DND-41 (cell line): ENCODE results near the gene POT1.

ENCODE experiments used
- CTCF ChIP-seq: IDR thresholded peaks from 2 replicates; pipeline ENCODE4 v1.5.1; 2012; ENCODE audit warnings: borderline replicate concordance, low read length, moderate library complexity, mild to moderate bottlenecking; ENCODE audit not compliant: poor library complexity, severe bottlenecking; ENCODE audit errors: extremely low read depth
- EZH2 ChIP-seq: IDR thresholded peaks from 3 replicates; pipeline ENCODE4 v1.6.1; 2012; ENCODE audit warnings: borderline replicate concordance, low read depth, mild to moderate bottlenecking, moderate library complexity, low read length, inconsistent platforms; ENCODE audit not compliant: severe bottlenecking

DNA sequence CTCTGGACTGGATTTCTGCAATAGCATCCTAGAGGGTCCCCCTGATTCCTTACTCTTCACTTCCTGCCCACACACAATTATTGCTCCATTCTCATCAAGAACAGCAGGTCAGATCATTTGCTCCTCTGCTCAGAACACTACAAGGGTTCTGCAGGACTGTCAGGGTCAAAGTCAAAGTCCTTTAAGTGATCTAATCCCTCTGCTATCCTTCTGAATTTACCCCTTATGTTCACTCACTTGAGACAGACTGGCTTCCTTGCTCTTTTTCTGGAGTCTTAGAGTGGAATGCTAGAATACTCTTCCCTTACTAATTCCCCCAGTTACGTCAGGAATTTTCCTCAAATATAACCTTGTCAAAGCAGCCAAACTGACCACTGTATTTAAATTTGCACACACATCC, 7.5 kb upstream of the POT1 start:
- no peak for TF ChIP-seq CTCF
- no peak for TF ChIP-seq EZH2
